ENCODE data around the gene PLEKHG3.

Gene PLEKHG3

GRCh38 chr14:64765740-64766302 lies 61.6 kb downstream of the PLEKHG3 start:
- Histone ChIP-seq H3K9me3 (no peaks in the 10 kb centered on the region), H3K4me3 (no peak overlapping the region), H3K27me3 (ENCODE audit: low read depth) (no peaks in the 10 kb centered on the region), H3K36me3 (replicated peaks) (no peaks in the 10 kb centered on the region), H3K4me1 (peaks cover 7% of the 10 kb centered on the region; the same call in 1 of the 2 replicates)
- no peak for DNase-seq (ENCODE audit: low spot score in 2 of 2)
- in situ Hi-C loops (cut with MboI; ENCODE audit: low sequenced_read_pairs) = no loop called here

DNA sequence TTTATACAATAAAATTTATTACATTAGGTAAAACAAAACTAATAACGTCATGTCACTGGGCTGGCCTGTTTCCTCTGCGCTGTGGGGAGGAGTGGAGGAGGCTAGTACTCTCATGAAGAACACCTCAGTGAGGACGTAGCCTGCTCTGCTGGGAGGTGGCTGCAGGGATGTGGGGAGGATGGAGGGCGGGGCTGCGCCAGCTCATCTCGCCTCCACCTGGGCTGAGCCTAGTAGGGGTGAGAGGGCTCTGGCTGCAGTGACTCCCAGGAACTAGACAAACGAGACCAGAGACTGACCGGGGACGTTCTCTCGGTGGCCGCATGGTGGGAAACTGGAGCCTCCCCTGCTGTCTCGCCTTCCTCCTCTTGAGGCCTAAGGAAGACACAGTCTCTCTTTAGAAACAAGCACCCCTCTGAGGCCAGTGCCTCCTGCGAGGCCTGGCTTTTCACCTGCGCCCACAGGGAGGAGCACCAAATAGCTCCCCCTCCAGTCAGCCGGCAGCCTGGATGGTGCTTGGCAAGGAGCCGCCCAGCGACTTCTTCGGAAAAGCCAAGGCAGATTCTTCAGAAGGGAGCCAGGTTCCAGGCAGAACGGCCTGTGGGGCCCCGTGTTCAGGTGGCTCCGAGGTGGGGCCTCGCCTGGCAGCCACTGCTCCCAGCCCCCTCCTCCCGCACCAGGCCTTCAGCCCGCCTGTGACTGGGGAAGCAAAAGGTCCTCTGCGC lies 62.4 kb downstream of the PLEKHG3 start:
- Histone ChIP-seq H3K4me1 (peaks cover 7% of the 10 kb centered on the region; the same call in 1 of the 2 replicates), H3K4me3 (no peak overlapping the region), H3K9me3 (no peaks in the 10 kb centered on the region), H3K27me3 (ENCODE audit: low read depth) (no peaks in the 10 kb centered on the region), H3K36me3 (replicated peaks) (no peaks in the 10 kb centered on the region)
- no peak for DNase-seq (ENCODE audit: low spot score in 2 of 2)
- in situ Hi-C loops (cut with MboI; ENCODE audit: low sequenced_read_pairs) = no loop called here

- in situ Hi-C loops (cut with MboI; ENCODE audit: low sequenced_read_pairs) = no loop called here
- Histone ChIP-seq H3K4me3 (no peak overlapping the region), H3K4me1 (0 out of 2 replicates have a peak, but pooled peaks cover 2% of the 10 kb centered on the region), H3K27me3 (ENCODE audit: low read depth) (no peaks in the 10 kb centered on the region), H3K36me3 (replicated peaks) (no peaks in the 10 kb centered on the region), H3K9me3 (no peaks in the 10 kb centered on the region)
- DNase-seq (ENCODE audit: low spot score in 2 of 2) = no peak
Observed at GRCh38 chr14:64767215-64767964, 63.2 kb downstream of the PLEKHG3 start.

DNA sequence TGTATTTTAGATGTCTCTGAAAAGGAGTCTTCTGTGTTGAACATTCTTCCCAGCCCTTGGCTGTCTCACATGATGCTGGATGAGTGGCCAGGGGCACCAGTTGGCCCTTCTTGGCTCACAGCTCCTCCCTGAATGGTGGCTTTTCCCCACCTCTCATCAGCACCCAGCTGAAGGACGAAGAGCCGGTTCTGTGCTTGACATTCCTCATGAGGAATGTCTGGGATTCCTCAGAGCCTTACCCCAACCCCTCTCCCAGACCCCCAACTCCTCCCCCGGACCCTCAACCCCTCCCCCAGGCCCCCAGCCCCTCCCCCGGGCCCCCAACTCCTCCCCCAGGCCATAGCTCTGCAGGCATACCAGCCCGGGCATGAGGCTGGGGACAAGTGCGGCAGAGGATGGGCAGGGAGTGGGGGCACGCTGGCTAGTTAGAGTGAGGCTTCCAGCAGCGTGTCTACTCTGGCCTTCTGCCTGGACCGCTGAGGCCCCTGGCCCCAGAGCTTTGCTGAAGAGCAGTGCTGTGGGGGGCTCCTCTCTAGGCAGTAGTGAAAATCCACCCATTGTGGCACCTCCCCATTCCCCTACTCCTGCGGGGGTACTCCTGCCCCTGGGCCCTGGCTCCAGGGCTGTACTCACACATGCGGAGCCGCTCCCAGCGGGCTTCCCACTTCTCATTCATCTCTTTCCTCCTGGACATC lies 64.3 kb downstream of the PLEKHG3 start:
- H3K4me1 ChIP-seq = no peaks in the 10 kb centered on the region
- H3K36me3 ChIP-seq (replicated peaks) = no peaks in the 10 kb centered on the region
- no peak overlapping the region for H3K4me3 ChIP-seq
- 0 out of 2 replicates have a peak, but pooled peaks cover under 1% of the 10 kb centered on the region for H3K9me3 ChIP-seq
- DNase-seq (ENCODE audit: low spot score in 2 of 2) = no peak
- in situ Hi-C loops (cut with MboI; ENCODE audit: low sequenced_read_pairs) = no loop called here
- no peaks in the 10 kb centered on the region for H3K27me3 ChIP-seq (ENCODE audit: low read depth)

DNA sequence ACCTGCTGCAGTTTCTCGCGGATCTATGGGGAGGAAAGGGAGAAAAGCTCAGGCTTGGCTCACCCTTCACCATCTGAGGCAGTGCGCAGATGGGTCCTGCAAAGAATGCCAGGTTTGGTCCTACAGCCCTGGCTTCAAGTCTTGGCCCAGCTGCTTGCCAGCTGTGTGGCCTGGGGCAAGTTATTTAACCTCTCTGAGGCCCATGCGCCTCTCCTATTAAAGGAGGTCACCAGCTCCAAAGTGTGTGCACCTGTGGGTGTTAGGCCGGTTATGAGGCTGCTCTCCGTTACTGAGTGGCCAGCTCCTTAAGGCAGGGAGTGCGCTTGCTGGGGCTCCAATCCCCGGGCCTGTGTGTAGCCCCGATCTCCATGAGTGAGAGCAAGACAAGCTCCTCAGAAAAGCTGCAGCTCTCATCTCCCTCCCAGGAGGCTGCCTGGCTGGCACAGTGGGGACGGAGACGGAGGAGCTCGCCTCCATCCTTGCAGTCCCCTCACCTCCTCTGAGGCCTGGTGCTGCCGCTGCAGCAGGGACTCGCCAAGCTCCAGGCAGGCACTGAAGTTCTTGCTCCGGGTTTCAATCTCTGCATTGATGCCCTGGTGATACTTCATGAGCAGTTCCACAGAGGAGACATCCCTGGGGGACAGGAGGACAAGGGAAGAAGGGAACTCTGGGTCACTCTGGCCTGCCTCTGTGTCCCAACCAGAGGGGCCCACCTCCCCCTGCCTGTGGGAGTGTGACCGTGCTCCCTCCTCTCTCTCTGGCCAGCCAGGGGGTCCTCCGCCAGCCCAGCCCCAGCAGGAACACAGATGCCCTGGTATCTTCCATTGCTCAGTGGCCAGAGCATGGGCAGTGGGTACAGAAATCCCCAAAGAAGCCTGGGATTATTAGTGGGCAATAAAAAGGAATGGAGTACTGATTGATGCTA lies 65.1 kb downstream of the PLEKHG3 start:
- Histone ChIP-seq H3K4me1 (no peaks in the 10 kb centered on the region), H3K36me3 (replicated peaks) (no peaks in the 10 kb centered on the region), H3K27me3 (ENCODE audit: low read depth) (no peaks in the 10 kb centered on the region), H3K9me3 (0 out of 2 replicates have a peak, but pooled peaks cover 3% of the 10 kb centered on the region), H3K4me3 (no peak overlapping the region)
- in situ Hi-C loops (cut with MboI; ENCODE audit: low sequenced_read_pairs) = no loop called here
- no peak for DNase-seq (ENCODE audit: low spot score in 2 of 2)

DNA sequence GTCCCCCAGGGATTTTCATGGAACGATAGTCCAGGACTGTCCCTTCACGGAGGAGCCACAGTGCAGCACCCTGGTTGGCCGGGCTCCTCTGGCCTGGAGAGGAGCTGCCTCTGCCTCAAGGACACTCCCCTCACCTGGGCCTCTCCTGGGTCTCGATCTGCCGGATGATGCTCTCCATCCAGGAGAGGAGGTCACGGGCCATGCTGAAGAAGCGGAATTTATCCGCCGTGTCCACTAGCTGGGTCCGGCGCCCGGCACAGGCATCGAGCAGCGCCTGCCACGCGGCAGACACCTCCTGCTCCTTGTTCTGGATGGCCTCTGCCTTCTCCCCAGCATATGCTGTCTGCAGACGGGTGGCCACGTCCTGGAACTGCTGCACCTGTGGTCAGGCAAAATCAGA lies 66.5 kb downstream of the PLEKHG3 start:
- H3K36me3 ChIP-seq (replicated peaks) = no peaks in the 10 kb centered on the region
- no peak overlapping the region for H3K4me3 ChIP-seq
- H3K9me3 ChIP-seq = 0 out of 2 replicates have a peak, but pooled peaks cover 3% of the 10 kb centered on the region
- DNase-seq (ENCODE audit: low spot score in 2 of 2) = no peak
- H3K4me1 ChIP-seq = no peaks in the 10 kb centered on the region
- in situ Hi-C loops (cut with MboI; ENCODE audit: low sequenced_read_pairs) = no loop called here
- H3K27me3 ChIP-seq (ENCODE audit: low read depth) = no peaks in the 10 kb centered on the region

DNA sequence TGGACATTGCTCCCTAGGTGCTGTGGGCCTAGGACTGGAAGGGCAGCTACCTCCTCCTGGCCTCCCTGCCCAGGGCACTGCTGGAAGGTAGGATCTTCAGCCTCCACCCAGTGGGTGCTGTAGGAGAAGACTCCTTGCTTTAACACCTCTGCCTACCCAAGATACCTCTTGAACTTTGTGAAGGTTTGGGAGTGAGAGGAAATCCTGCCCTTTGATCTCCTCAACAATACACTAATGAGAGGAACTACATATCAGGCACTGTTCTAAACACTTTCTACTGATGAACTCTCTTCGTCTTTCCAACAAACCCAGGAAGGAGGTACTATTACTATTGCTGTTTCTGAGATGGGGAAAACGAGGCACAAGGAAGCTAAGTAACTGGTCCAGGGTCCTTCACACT lies 66.9 kb downstream of the PLEKHG3 start:
- no peak for DNase-seq (ENCODE audit: low spot score in 2 of 2)
- 0 out of 2 replicates have a peak, but pooled peaks cover 3% of the 10 kb centered on the region for H3K9me3 ChIP-seq
- in situ Hi-C loops (cut with MboI; ENCODE audit: low sequenced_read_pairs) = no loop called here
- H3K4me1 ChIP-seq = no peaks in the 10 kb centered on the region
- no peaks in the 10 kb centered on the region for H3K36me3 ChIP-seq (replicated peaks)
- no peaks in the 10 kb centered on the region for H3K27me3 ChIP-seq (ENCODE audit: low read depth)
- no peak overlapping the region for H3K4me3 ChIP-seq

- Histone ChIP-seq H3K4me1 (no peaks in the 10 kb centered on the region), H3K36me3 (replicated peaks) (no peaks in the 10 kb centered on the region), H3K9me3 (0 out of 2 replicates have a peak, but pooled peaks cover 3% of the 10 kb centered on the region), H3K27me3 (ENCODE audit: low read depth) (no peaks in the 10 kb centered on the region), H3K4me3 (no peak overlapping the region)
- in situ Hi-C loops (cut with MboI; ENCODE audit: low sequenced_read_pairs) = no loop called here
- no peak for DNase-seq (ENCODE audit: low spot score in 2 of 2)
Observed at GRCh38 chr14:64772397-64772950, 68.2 kb downstream of the PLEKHG3 start.

GRCh38 chr14:64773046-64773445 lies 68.8 kb downstream of the PLEKHG3 start:
- 0 out of 2 replicates have a peak, but pooled peaks cover 3% of the 10 kb centered on the region for H3K9me3 ChIP-seq
- H3K4me1 ChIP-seq = no peaks in the 10 kb centered on the region
- H3K4me3 ChIP-seq = no peak overlapping the region
- in situ Hi-C loops (cut with MboI; ENCODE audit: low sequenced_read_pairs) = no loop called here
- H3K36me3 ChIP-seq (replicated peaks) = no peaks in the 10 kb centered on the region
- no peak for DNase-seq (ENCODE audit: low spot score in 2 of 2)
- H3K27me3 ChIP-seq (ENCODE audit: low read depth) = no peaks in the 10 kb centered on the region

- DNase-seq (ENCODE audit: low spot score in 2 of 2) = no peak
- no peaks in the 10 kb centered on the region for H3K4me1 ChIP-seq
- no peaks in the 10 kb centered on the region for H3K27me3 ChIP-seq (ENCODE audit: low read depth)
- in situ Hi-C loops (cut with MboI; ENCODE audit: low sequenced_read_pairs) = no loop called here
- H3K36me3 ChIP-seq (replicated peaks) = no peaks in the 10 kb centered on the region
- no peak overlapping the region for H3K4me3 ChIP-seq
- H3K9me3 ChIP-seq = 0 out of 2 replicates have a peak, but pooled peaks cover 3% of the 10 kb centered on the region
Observed at GRCh38 chr14:64773577-64773976, 69.4 kb downstream of the PLEKHG3 start.

GRCh38 chr14:64774272-64774671 lies 70.0 kb downstream of the PLEKHG3 start:
- in situ Hi-C loops (cut with MboI; ENCODE audit: low sequenced_read_pairs) = no loop called here
- no peaks in the 10 kb centered on the region for H3K27me3 ChIP-seq (ENCODE audit: low read depth)
- H3K4me3 ChIP-seq = no peak overlapping the region
- H3K4me1 ChIP-seq = no peaks in the 10 kb centered on the region
- no peaks in the 10 kb centered on the region for H3K36me3 ChIP-seq (replicated peaks)
- H3K9me3 ChIP-seq = 0 out of 2 replicates have a peak, but pooled peaks cover 3% of the 10 kb centered on the region
- no peak for DNase-seq (ENCODE audit: low spot score in 2 of 2)

DNA sequence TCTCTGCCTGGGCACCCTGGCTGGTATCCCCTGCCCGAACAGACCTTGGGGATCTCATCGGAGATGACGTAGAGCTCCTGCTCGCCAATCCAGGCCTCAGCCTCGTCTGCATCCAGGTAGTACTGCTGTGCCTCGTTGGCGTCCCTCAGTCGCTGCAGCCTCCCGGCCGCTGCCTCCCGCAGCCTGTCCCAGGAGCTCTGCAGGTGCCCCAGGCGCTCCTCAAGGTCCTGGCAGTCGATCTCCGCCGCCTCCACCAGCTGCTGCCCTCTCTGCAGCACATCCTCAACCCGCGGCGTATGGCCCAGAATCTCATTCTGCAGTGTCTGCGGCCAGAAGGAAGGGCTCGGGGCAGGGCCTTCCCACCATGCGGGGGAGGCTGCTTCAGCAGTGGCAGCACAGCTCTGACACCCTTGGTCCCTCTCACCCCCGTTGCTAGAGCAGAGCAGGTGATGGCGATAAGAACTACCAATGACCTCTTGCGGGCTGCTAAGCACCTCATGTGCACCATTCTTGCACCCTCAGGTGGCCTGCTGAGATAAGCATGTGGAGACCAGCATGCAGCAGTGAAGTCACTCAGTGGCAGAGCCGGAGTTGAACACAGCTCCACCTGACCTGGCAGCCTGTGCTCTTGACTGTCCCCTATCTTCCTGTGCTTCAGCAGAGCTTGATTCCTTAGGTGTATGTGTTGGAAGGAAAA lies 71.0 kb downstream of the PLEKHG3 start:
- DNase-seq (ENCODE audit: low spot score in 2 of 2) = no peak
- Histone ChIP-seq H3K4me1 (no peaks in the 10 kb centered on the region), H3K4me3 (no peak overlapping the region), H3K9me3 (0 out of 2 replicates have a peak, but pooled peaks cover 3% of the 10 kb centered on the region), H3K27me3 (ENCODE audit: low read depth) (no peaks in the 10 kb centered on the region), H3K36me3 (replicated peaks) (no peaks in the 10 kb centered on the region)
- in situ Hi-C loops (cut with MboI; ENCODE audit: low sequenced_read_pairs) = no loop called here
